Panc1 (cell line): ENCODE data around the gene MTM1.

Experiments
- CTCF ChIP-seq: fragments of 450-650 bp; IDR thresholded peaks from 2 replicates; pipeline ENCODE4 v1.5.1; 2017; ENCODE audit warnings: mild to moderate bottlenecking
- REST ChIP-seq, 2 experiments: IDR thresholded peaks; 2 replicates each; pipeline ENCODE4 v1.6.1; 2011 to 2012; ENCODE audit warnings: low read depth in 2 of 2, control low read depth in 1 of 2, low read length in 1 of 2, mild to moderate bottlenecking in 1 of 2, moderate library complexity in 1 of 2; ENCODE audit not compliant: insufficient read depth in 1 of 2
- SIN3A ChIP-seq: IDR thresholded peaks from 2 replicates; pipeline ENCODE4 v1.6.1; 2012; ENCODE audit warnings: low read depth, mild to moderate bottlenecking, low read length, moderate library complexity, borderline replicate concordance; ENCODE audit not compliant: insufficient read depth

- no peak for TF ChIP-seq CTCF
- no peak for TF ChIP-seq REST (IDR thresholded peaks at IDR 0.05; ENCODE audit: insufficient read depth in 1 of 2, low read depth in 2 of 2, low read length in 1 of 2)
- no peak for TF ChIP-seq SIN3A
Measured at GRCh38 chrX:150647331-150647730, 78.9 kb downstream of the MTM1 start.
